Measurements from ENCODE around the gene MRPL33. TPM values are rescaled to one million over a fixed set of nuclear protein-coding genes. Genes with fewer than 3 reads are reported as not detected.
A peak's percentile ranks its signal among the peaks of the same experiment; 100 is the strongest.

Gene MRPL33
- 100 to 1,000 TPM; 165 to 215 (median 182) TPM for polyA plus RNA-seq (ENCODE audit: low read depth in 6 of 6)

DNA sequence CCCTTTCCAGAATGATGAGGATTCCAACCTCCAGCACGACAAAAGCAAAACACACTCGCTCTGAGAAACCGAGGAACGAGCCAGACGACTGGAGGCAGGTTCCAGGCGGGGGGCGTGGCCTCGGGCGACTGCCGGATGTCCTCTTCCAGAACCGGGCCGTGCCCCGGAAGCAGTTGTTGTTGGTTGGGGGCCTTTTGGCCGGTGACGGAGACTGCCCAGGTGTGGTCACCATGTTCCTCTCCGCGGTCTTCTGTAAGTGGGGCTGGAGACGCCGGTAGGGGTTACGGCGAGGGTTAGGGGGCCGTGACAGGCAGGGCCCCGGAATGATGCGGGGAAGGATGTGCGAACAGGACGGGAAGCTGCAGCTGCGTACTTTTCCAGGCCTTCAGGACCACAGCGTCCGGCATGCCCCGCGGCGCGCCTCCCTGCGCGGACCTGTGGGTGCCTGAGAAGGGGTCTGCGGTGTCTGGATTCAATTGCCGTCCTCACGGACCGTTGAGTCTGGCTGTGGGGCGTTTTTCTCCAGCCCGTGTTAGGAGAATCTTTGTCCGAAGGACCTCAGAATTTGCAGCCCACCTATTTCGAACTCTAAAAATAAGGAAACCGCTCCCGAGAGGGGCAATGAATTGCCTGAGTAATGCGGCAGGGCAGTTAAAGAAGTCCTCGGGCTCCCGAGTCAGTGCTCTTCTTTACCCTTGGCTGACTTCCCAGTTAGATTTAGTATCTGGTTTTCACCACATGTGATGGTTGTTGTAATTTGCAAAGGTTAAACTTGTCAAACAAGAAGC, at the start of gene MRPL33:
MRPL33 (plus strand) TSS at position 172 of the 788 bp plus-strand sequence; CDS start at position 231, 59 bp downstream.
- H3K36me3 Mint-ChIP-seq = peaks cover 0 to 4% of the 10 kb centered on the region in 2 donors
- ATAC-seq (ENCODE audit: low read depth in 2 of 2) (peak; percentile 91 to 93), DNase-seq (peak; percentile 85)
- peak within 1 kb of the TSS; percentile 99 to 100 (median 99) for H3K27ac Mint-ChIP-seq
- peaks cover 0 to 2% (median 0%) of the 10 kb centered on the region in 7 donors for H3K9me3 Mint-ChIP-seq
- peak within 1 kb of the TSS; percentile 98 to 100 (median 99) for H3K4me3 Mint-ChIP-seq
- H3K4me1 Mint-ChIP-seq = peaks cover 24 to 44% (median 38%) of the 10 kb centered on the region in 3 donors
- H3K27me3 Mint-ChIP-seq = peaks cover 12 to 26% (median 24%) of the 10 kb centered on the region in 3 donors

DNA sequence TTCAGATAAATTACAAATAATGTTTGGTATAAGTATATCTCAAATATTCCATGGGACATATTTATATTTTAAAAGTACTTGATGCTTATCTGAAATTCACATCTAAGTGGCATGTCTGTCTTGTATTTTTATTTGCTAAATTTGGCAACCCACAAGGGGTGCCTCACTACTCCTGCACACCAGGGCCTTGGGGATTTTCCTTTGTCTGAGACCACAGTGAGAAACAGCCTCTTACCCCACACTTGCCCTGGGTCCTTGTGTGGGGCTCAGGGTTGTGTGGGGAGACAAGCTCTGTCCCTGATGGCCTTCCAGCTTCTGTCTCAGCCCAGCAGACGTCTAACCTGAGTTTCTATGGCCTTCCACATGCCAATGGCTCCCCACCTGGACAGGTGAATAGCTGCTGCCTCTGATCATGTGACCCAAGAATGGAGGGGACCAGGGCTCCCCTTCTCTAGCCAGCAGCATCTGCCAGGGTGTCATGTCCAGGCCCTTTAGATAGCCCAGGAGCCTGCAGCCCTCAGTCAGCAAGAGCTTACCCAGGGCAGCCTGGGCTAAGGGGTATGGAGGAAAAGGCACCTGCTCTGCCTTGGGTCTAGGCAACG, 49.5 kb upstream of the MRPL33 start:
- peaks cover 0 to 2% (median under 1%) of the 10 kb centered on the region in 3 donors for H3K4me1 Mint-ChIP-seq
- no peak overlapping the region for H3K4me3 Mint-ChIP-seq
- H3K27me3 Mint-ChIP-seq = peaks cover 21 to 29% (median 24%) of the 10 kb centered on the region in 3 donors
- peak overlapping the region in 1 of 6 donors; percentile 32 for H3K27ac Mint-ChIP-seq
- DNase-seq (no peak), ATAC-seq (ENCODE audit: low read depth in 2 of 2) (no peak)
- H3K9me3 Mint-ChIP-seq = no peaks in the 10 kb centered on the region
- no peaks in the 10 kb centered on the region for H3K36me3 Mint-ChIP-seq

DNA sequence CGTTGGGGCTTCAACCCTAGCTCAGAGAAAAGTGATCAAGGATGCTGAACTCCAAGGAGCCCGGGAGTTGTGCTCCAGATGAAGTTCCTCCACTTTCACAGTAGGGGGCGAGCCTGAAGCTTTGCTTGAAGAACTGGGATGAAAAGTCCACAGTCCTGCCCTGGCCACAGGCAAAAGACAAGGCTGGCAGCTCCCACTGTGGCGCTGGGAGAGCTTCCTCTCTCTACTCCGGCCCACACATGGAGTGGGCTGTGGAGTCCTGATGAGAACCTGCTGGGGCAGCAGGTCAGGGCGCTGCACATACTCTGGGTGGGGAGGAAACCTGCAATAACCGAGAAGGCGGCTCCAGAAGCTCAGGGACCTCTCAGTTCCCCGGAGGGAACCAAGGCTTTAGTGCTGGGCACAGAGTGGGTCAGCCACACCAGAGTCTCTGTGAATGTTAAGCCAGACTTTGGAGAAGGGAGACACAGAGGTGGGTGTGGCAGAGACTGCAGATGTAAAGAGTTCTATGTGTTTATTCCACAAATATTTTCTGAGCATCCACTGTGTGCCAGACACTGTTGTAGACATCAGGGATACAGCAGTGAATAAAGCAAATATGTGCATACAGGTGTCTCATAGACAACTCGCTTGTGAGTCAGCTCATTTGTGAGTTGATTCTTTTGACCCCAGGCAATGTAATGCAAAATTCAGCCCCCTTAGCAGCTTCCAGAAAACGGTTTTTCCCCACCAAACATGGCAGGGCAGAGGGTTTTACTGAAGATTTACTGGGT, 48.0 kb upstream of the MRPL33 start:
- H3K4me1 Mint-ChIP-seq = no peaks in the 10 kb centered on the region
- no peak overlapping the region for H3K27ac Mint-ChIP-seq
- DNase-seq (no peak), ATAC-seq (ENCODE audit: low read depth in 2 of 2) (no peak)
- no peaks in the 10 kb centered on the region for H3K9me3 Mint-ChIP-seq
- H3K27me3 Mint-ChIP-seq = peaks cover 14 to 19% (median 18%) of the 10 kb centered on the region in 3 donors
- H3K36me3 Mint-ChIP-seq = no peaks in the 10 kb centered on the region
- no peak overlapping the region for H3K4me3 Mint-ChIP-seq

DNA sequence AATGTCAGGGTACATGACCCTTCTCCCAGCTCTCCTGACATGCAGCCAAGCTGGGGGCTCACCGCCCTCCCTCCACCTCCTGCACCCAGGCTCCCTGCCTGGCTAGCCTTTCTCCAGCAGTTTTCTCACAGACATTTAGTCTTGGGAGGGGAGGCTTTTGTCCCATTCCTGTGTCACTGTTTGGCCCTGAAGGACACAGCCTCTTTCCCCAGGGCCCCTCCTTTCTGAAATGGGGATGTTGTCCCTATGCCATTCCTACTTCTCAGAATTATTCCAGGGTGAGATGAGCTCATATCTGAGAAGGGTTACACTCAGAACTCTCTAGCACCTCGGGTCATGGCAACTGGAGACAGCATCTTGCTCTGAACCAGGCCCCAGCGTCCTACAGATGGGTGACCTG, 47.3 kb upstream of the MRPL33 start:
- ATAC-seq (ENCODE audit: low read depth in 2 of 2) = no peak
- no peaks in the 10 kb centered on the region for H3K4me1 Mint-ChIP-seq
- no peak overlapping the region for H3K27ac Mint-ChIP-seq

DNA sequence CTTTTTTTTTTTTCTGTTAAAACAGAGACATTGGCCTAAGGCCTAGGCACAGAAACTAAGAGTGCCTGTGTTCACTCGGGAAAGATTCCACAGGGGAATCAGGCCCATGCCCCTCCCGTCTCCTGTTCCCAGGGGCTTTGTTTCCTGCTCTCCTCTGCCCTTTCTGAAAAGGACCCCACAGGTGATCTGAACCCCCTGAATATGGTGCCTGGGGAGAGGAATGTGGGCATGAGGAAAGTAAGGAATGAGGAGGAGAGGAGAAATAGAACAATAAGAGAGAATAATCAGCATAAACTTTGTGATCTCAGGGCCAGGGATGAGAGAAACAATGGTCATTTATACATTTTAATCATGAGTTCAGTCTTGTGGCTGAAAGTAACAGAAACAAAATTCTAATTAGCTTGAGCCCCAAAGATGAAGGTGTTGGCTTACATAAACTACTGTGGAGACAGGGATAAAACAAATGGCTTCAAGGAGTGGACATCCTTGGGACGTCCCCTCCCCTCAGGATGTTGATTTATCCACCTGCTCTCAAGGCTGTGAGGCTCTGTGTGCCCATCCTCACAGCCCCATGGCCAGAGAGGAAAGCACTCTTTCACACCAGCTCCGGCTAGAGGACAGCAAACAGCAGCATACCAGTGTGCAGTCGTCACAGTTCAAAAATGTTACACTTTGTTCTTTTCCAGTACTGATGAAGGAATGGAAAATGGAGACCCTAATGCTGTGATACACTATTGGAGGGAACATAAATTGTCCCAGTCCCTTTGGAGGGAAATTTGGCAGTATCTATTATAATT, 46.4 kb upstream of the MRPL33 start:
- Mint-ChIP-seq H3K27me3 (peaks cover 9 to 12% (median 12%) of the 10 kb centered on the region in 3 donors), H3K27ac (no peak overlapping the region)
- ATAC-seq (ENCODE audit: low read depth in 2 of 2) = no peak

More for the DNA sequence above, 47.3 kb upstream of the MRPL33 start:
- Mint-ChIP-seq H3K27me3 (peaks cover 14 to 19% (median 18%) of the 10 kb centered on the region in 3 donors), H3K9me3 (no peaks in the 10 kb centered on the region), H3K4me3 (no peak overlapping the region), H3K36me3 (no peaks in the 10 kb centered on the region)
- DNase-seq = no peak

DNA sequence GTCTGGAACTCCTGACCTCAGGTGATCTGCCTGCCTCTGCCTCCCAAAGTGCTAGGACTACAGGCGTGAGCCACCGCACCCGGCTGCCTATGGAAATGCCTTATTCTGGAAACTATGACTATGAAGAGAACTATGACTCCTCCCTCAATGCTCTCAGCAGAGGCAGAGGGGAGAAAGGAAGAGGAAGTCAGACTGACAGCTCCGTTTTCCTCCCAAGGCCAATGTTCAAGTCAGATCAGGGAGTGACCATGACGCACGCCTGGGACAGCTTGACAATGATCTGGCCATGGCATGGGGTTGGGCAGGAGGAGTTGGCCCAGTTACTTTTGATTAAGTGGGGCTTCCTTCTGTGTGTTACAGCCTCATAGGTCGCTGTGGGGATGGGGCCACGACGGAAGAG, 44.3 kb upstream of the MRPL33 start:
- no peak for ATAC-seq (ENCODE audit: low read depth in 2 of 2)
- Mint-ChIP-seq H3K36me3 (no peaks in the 10 kb centered on the region), H3K9me3 (no peaks in the 10 kb centered on the region), H3K4me3 (no peak overlapping the region), H3K4me1 (no peaks in the 10 kb centered on the region), H3K27me3 (peaks cover 0 to 3% (median 0%) of the 10 kb centered on the region in 3 donors), H3K27ac (peak overlapping the region in 1 of 6 donors; percentile 64)
- DNase-seq = no peak

More for the DNA sequence above, 46.4 kb upstream of the MRPL33 start:
- Mint-ChIP-seq H3K4me3 (no peak overlapping the region), H3K4me1 (no peaks in the 10 kb centered on the region), H3K9me3 (no peaks in the 10 kb centered on the region), H3K36me3 (no peaks in the 10 kb centered on the region)
- no peak for DNase-seq

DNA sequence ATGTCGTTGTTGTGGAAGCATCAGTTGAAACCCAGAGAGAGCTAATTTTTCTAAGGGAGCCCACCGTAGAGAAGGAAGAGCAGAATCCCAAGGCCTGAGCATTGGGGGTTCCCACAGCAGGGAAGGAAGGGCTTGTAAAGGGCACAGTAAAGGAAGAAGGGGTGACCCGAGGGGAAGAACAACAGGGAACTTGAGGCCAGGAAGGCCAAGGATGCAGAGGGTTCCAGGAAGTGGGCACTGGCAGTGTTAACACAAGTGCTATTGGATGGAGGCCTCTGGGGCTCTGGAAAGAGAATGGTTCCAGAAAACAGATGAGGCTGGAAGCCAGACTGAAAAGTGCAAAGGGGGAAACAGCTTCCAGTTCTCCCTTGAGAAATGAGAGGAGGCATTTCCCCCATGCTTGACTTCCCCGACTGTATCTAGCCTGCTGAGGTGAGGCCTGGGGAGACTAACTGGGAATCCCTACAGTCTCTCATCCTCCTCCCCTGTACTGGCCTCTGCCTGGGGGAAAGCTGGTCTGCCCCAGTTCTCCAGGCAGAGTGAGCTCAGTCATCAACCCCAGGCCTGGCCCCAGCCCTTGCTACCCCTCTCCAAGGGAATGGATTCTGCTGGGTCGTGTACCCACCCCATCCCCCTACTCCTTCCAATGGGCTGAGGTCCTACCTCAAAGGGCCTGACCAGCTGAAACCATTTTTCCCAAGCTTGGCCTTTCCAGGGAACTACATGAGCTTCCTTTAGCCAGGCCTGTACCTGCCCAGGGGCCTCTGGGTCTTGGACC, 43.2 kb upstream of the MRPL33 start:
- peak overlapping the region in 1 of 6 donors; percentile 64 for H3K27ac Mint-ChIP-seq
- no peak for DNase-seq
- H3K4me1 Mint-ChIP-seq = no peaks in the 10 kb centered on the region
- ATAC-seq (ENCODE audit: low read depth in 2 of 2) = no peak
- H3K27me3 Mint-ChIP-seq = peaks cover 0 to under 1% (median 0%) of the 10 kb centered on the region in 3 donors
- H3K9me3 Mint-ChIP-seq = peaks cover 0 to 2% (median 0%) of the 10 kb centered on the region in 7 donors
- no peaks in the 10 kb centered on the region for H3K36me3 Mint-ChIP-seq
- H3K4me3 Mint-ChIP-seq = peak overlapping the region in 1 of 8 donors; percentile 76

DNA sequence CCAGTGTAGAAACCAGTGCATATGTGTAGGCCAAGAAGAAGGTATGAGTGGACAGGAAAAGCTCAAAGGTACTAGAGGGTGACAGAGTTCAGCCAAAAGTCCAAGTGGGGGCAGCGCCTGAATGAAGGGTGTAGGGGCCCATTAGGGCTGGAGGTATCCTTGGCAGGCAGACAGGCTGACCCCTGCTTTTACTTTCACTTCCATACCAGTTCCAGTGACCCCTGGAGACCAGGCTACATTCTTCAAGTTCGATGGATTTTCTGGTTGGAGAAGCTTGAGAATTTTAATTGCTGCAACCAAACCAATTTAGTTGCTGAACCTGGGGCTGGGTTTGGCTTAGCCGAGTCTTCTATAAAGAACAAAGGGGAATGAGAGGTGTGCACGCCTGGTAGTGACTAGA, 42.3 kb upstream of the MRPL33 start:
- Mint-ChIP-seq H3K4me1 (no peaks in the 10 kb centered on the region), H3K36me3 (no peaks in the 10 kb centered on the region), H3K27ac (no peak overlapping the region), H3K9me3 (peaks cover 0 to 11% (median 0%) of the 10 kb centered on the region in 7 donors), H3K27me3 (peaks cover 0 to under 1% (median 0%) of the 10 kb centered on the region in 3 donors), H3K4me3 (no peak overlapping the region)
- DNase-seq = no peak
- no peak for ATAC-seq (ENCODE audit: low read depth in 2 of 2)

DNA sequence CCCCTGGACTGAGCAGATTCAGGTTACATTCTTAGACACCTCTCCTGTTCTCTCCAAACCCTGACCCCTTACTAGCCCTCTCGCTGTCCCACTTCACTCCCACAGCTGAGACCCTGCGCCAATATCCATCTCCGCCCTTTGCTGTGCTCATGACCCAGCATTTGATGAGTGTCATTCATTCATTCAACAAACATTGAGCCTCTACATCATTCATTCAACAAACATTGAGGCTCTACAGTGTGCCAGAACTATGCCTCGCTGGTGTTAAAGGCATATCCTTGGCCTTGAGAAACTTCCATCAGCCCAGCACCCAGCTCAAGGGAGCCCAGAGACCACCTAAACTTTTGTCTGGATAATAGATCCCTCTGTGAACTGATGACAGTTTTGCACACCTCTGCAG, 41.9 kb upstream of the MRPL33 start:
- DNase-seq = no peak
- Mint-ChIP-seq H3K4me1 (no peaks in the 10 kb centered on the region), H3K9me3 (peaks cover 0 to 14% (median 0%) of the 10 kb centered on the region in 7 donors), H3K27me3 (peaks cover 0 to 4% (median 2%) of the 10 kb centered on the region in 3 donors), H3K36me3 (no peaks in the 10 kb centered on the region), H3K4me3 (no peak overlapping the region), H3K27ac (peak overlapping the region in 1 of 6 donors; percentile 37)
- no peak for ATAC-seq (ENCODE audit: low read depth in 2 of 2)

DNA sequence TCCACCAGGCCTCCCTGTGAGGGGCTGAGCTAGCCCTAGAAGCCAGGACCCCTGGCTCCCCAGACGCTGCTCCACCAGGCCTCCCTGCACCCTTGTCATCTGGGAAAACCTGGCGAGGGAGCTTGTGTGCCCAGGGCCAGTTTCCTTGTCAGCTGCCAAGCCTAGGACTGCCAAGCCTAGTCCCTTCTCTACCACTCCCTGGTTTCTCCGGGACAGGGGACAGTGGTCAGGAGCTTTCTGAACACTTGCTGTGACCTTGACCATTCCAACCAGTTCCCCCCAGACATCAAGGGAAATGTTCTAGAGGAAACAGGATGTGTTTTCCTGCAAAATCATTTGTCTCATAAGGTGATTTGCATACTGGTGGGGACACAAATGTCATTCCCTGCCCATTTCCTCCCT, 41.3 kb upstream of the MRPL33 start:
- H3K27me3 Mint-ChIP-seq = peaks cover 0 to 8% (median 5%) of the 10 kb centered on the region in 3 donors
- DNase-seq (no peak), ATAC-seq (ENCODE audit: low read depth in 2 of 2) (no peak)
- H3K9me3 Mint-ChIP-seq = peaks cover 0 to 14% (median 0%) of the 10 kb centered on the region in 7 donors
- H3K4me3 Mint-ChIP-seq = no peak overlapping the region
- H3K27ac Mint-ChIP-seq = no peak overlapping the region
- H3K36me3 Mint-ChIP-seq = no peaks in the 10 kb centered on the region
- H3K4me1 Mint-ChIP-seq = peaks cover 0 to 5% (median 4%) of the 10 kb centered on the region in 3 donors

DNA sequence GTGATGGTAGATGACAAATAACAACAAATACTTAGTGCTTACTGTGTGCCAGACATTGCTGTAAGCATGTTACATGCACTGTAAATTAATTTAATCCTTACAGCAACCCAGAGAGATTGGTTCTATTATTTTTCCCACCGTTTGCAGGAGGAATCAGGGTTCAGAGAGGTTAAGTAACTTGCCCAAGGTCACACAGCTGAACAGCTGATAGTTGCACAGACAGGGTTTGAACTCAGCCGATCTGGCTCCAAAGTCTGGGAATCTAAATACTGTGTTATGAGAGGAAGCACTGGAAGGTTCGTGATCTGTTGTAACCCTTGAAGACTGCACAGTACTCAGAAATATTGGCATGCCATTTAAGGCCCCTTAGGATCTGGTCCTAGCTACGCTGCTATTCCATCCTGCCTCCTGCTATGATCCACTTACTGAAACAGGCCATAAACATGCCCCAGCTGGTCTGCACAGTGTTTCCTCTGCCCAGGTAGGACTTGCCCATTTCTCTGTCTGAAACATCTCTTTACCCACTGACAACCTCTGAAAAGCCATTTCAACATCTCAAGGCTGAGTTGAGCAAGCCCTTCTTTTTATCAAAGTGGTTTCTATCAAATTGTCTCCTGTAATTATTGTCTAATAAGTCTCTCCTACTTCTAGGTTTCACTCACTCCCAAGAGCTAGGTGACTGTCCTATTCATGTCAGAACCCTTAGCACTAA, 40.4 kb upstream of the MRPL33 start:
- peaks cover 0 to 5% (median 4%) of the 10 kb centered on the region in 3 donors for H3K4me1 Mint-ChIP-seq
- H3K9me3 Mint-ChIP-seq = peaks cover 0 to 14% (median 0%) of the 10 kb centered on the region in 7 donors
- peaks cover 4 to 9% (median 5%) of the 10 kb centered on the region in 3 donors for H3K27me3 Mint-ChIP-seq
- H3K36me3 Mint-ChIP-seq = no peaks in the 10 kb centered on the region
- H3K27ac Mint-ChIP-seq = no peak overlapping the region
- H3K4me3 Mint-ChIP-seq = no peak overlapping the region
- DNase-seq = no peak
- no peak for ATAC-seq (ENCODE audit: low read depth in 2 of 2)
